Hematopoietic multipotent progenitor cell (in vitro differentiated cells): Measurements from ENCODE around the gene PPIP5K2. TPM values are rescaled to one million over a fixed set of nuclear protein-coding genes. Genes with fewer than 3 reads are reported as not detected.
"Not testable (repeated sequence)": the region's sequence is repeated elsewhere in the genome, so short reads cannot be mapped to it uniquely, and the experiment has no call there.

Source experiments
- DNase-seq, 3 donors: peaks; one replicate each; pipeline ENCODE4 v3.0.0-alpha.2; 2011 to 2015; ENCODE audit warnings: low read depth in 2 of 3, low spot score in 2 of 3
- total RNA-seq: library from RNA; depleted of rRNA; stranded (reverse); fragments of >200 nt; gene quantifications from one replicate; pipeline ENCODE4 v1.2.3, GENCODE V29; 2012

Gene PPIP5K2
- total RNA-seq, 1 donor: 36.1 TPM

GRCh38 chr5:103205991-103206700 lies 86.0 kb downstream of the PPIP5K2 start:
- DNase-seq: no peak

- no peak for DNase-seq
Observed at GRCh38 chr5:103207011-103207410, 86.9 kb downstream of the PPIP5K2 start.

- peak in 2 of 3 donors; percentile 38 to 70 for DNase-seq
Observed at GRCh38 chr5:103207653-103208052, 87.6 kb downstream of the PPIP5K2 start.

GRCh38 chr5:103208460-103208859 lies 88.4 kb downstream of the PPIP5K2 start:
- DNase-seq: no peak

GRCh38 chr5:103209065-103209464 lies 89.0 kb downstream of the PPIP5K2 start:
- no peak for DNase-seq

GRCh38 chr5:103210952-103211351 lies 90.9 kb downstream of the PPIP5K2 start:
- no peak for DNase-seq

- DNase-seq: peak in 2 of 3 donors; percentile 56 to 77
Observed at GRCh38 chr5:103211576-103212561, 91.8 kb downstream of the PPIP5K2 start.

- DNase-seq: no peak
Observed at GRCh38 chr5:103216137-103216536, 96.0 kb downstream of the PPIP5K2 start.

GRCh38 chr5:103216697-103217096 lies 96.6 kb downstream of the PPIP5K2 start:
- no peak for DNase-seq

- no peak for DNase-seq
Observed at GRCh38 chr5:103217101-103217500, 97.0 kb downstream of the PPIP5K2 start.

- DNase-seq: no peak
Observed at GRCh38 chr5:103218164-103218563, 98.1 kb downstream of the PPIP5K2 start.

- DNase-seq: not testable (repeated sequence)
Observed at GRCh38 chr5:103219074-103219473, 99.0 kb downstream of the PPIP5K2 start.

GRCh38 chr5:103223031-103223955 lies 103.2 kb downstream of the PPIP5K2 start:
- no peak for DNase-seq

- peak; percentile 14 to 87 (median 72) for DNase-seq
Observed at GRCh38 chr5:103224118-103224893, 104.2 kb downstream of the PPIP5K2 start.

GRCh38 chr5:103224894-103225246 lies 104.8 kb downstream of the PPIP5K2 start:
- no peak for DNase-seq

GRCh38 chr5:103228061-103228460 lies 108.0 kb downstream of the PPIP5K2 start:
- DNase-seq: no peak

GRCh38 chr5:103228588-103228987 lies 108.5 kb downstream of the PPIP5K2 start:
- no peak for DNase-seq

GRCh38 chr5:103232393-103232999 lies 112.4 kb downstream of the PPIP5K2 start:
- DNase-seq: peak in 2 of 3 donors; percentile 40 to 73

GRCh38 chr5:103234239-103234975 lies 114.3 kb downstream of the PPIP5K2 start:
- DNase-seq: no peak
